Thyroid gland (tissue), 4 donors: ENCODE measurements around the gene VMP1.
"Not testable (repeated sequence)": the region's sequence is repeated elsewhere in the genome, so short reads cannot be mapped to it uniquely, and the experiment has no call there.

Experiments
- CTCF ChIP-seq, 6 experiments: fragments of 200-600 bp in 3 of 6; fragments of 450-650 bp in 3 of 6; sonication (generic) in 3 of 6; IDR thresholded peaks; one replicate each; pipeline ENCODE4 v1.5.1; 2016 to 2019; ENCODE audit warnings: antibody characterized with exemption in 6 of 6, mild to moderate bottlenecking in 2 of 6, inconsistent platforms in 1 of 6, moderate library complexity in 1 of 6
- POLR2A ChIP-seq, 2 donors: fragments of 450-650 bp; IDR thresholded peaks; one replicate each; pipeline ENCODE4 v1.6.1; 2017; ENCODE audit warnings: antibody characterized with exemption in 2 of 2, mild to moderate bottlenecking in 2 of 2, moderate library complexity in 1 of 2

- not testable (repeated sequence) for TF ChIP-seq CTCF, POLR2A (IDR thresholded peaks at IDR 0.05)
Measured at GRCh38 chr17:59841882-59842263, 134.4 kb downstream of the VMP1 start.
